Upper lobe of left lung (tissue), 6 donors: Measurements from ENCODE around the gene SLC10A2. TPM values are rescaled to one million over a fixed set of nuclear protein-coding genes. Genes with fewer than 3 reads are reported as not detected.

Experiments
- ATAC-seq, 2 donors: fragments of 200-7000 bp; cut with Tn5 transposase; one replicate each; pipeline ENCODE4 v1.9.1; 2022; ENCODE audit warnings: mild to moderate bottlenecking in 2 of 2, moderate library complexity in 2 of 2; ENCODE audit not compliant: low FRiP score in 2 of 2
- DNase-seq, 2 donors: peaks; one replicate each; pipeline ENCODE4 v3.0.0-alpha.2; 2019 to 2020
- H3K27ac ChIP-seq, 4 donors: fragments of 200-600 bp; sonication (generic); one replicate each; pipeline ENCODE4 v1.5.1; 2016 to 2019
- H3K27me3 ChIP-seq, 4 donors: fragments of 200-600 bp; sonication (generic); one replicate each; pipeline ENCODE4 v1.5.1; 2017 to 2019
- H3K36me3 ChIP-seq, 4 donors: fragments of 200-600 bp; sonication (generic); one replicate each; pipeline ENCODE4 v1.5.1; 2016 to 2019
- H3K4me1 ChIP-seq, 4 donors: fragments of 200-600 bp; sonication (generic); one replicate each; pipeline ENCODE4 v1.5.1; 2018 to 2019
- H3K4me3 ChIP-seq, 4 donors: fragments of 200-600 bp; sonication (generic); one replicate each; pipeline ENCODE4 v1.5.1; 2017 to 2019; ENCODE audit warnings: mild to moderate bottlenecking in 2 of 4, moderate library complexity in 1 of 4
- H3K9me3 ChIP-seq, 4 donors: fragments of 200-600 bp; sonication (generic); one replicate each; pipeline ENCODE4 v1.5.1; 2018 to 2019
- EP300 ChIP-seq, 4 donors: sonication (generic); formaldehyde crosslinking; IDR thresholded peaks; one replicate each; pipeline ENCODE4 v1.5.1; 2017; ENCODE audit warnings: antibody characterized with exemption in 4 of 4, control low read depth in 2 of 4
- POLR2A ChIP-seq, 4 donors: fragments of 450-650 bp; IDR thresholded peaks; one replicate each; pipeline ENCODE4 v1.5.1; 2016 to 2017; ENCODE audit warnings: antibody characterized with exemption in 4 of 4, mild to moderate bottlenecking in 2 of 4
- POLR2AphosphoS5 ChIP-seq, 2 donors: sonication (generic); formaldehyde crosslinking; IDR thresholded peaks; one replicate each; pipeline ENCODE4 v1.5.1; 2017; ENCODE audit warnings: antibody characterized with exemption in 2 of 2
- WGBS, 2 donors: methylation state at CpG; one replicate each; pipeline ENCODE4 v1.1.5; 2017 to 2018; 5-methylcytosine and 5-hydroxymethylcytosine counted together
- total RNA-seq, 6 donors: library from RNA; depleted of rRNA in 4 of 6; stranded (reverse); fragments of >200 nt in 4 of 6; gene quantifications; one replicate each; pipeline versions ENCODE4 v1.1.0 to v1.2.1, GENCODE V29; 2016 to 2021
- TF ChIP-seq, protein P1 (sequence below), 6 experiments: fragments of 450-650 bp in 4 of 6; fragments of 200-600 bp in 2 of 6; sonication (generic) in 2 of 6; IDR thresholded peaks; one replicate each; pipeline ENCODE4 v1.5.1; 2016 to 2019; ENCODE audit warnings: antibody characterized with exemption in 6 of 6
- donor health status: DM: no; HTN: no; CAD: no; lungs with moderate emphysema.
- donor health status: DM: no; HTN: yes; CAD: no; lungs with severe emphysema.

Gene SLC10A2
- total RNA-seq, 6 donors from 2014 or later: not detected

DNA sequence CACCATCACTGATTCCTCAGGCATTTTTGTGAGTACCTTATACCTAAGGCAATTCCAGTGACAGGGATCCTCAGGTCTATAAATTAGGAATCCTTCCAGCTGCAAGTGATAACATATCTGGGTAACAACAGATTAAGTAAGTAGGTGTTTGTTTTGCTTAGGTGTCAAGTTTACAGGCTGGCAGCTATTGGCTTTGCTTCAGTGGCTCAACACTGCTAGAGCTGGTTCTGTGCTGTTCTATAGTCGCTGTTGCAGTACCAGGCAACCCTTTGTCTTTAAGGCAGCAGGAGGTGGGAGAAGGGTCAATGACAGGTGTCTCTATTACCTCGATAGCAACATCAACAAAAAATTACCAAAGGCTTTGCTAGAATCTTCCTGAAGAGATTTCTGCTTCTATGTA is 27.0 kb downstream of the SLC10A2 start:
- Histone ChIP-seq H3K36me3 (no peaks in the 10 kb centered on the region), H3K9me3 (no peaks in the 10 kb centered on the region), H3K27me3 (no peaks in the 10 kb centered on the region), H3K4me1 (no peaks in the 10 kb centered on the region), H3K27ac (no peak overlapping the region), H3K4me3 (no peak overlapping the region)
- ATAC-seq: no peak
- TF ChIP-seq, protein P1, sequence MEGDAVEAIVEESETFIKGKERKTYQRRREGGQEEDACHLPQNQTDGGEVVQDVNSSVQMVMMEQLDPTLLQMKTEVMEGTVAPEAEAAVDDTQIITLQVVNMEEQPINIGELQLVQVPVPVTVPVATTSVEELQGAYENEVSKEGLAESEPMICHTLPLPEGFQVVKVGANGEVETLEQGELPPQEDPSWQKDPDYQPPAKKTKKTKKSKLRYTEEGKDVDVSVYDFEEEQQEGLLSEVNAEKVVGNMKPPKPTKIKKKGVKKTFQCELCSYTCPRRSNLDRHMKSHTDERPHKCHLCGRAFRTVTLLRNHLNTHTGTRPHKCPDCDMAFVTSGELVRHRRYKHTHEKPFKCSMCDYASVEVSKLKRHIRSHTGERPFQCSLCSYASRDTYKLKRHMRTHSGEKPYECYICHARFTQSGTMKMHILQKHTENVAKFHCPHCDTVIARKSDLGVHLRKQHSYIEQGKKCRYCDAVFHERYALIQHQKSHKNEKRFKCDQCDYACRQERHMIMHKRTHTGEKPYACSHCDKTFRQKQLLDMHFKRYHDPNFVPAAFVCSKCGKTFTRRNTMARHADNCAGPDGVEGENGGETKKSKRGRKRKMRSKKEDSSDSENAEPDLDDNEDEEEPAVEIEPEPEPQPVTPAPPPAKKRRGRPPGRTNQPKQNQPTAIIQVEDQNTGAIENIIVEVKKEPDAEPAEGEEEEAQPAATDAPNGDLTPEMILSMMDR (IDR thresholded peaks at IDR 0.05): no peak
- no peak for TF ChIP-seq POLR2AphosphoS5 (IDR thresholded peaks at IDR 0.05)
- TF ChIP-seq POLR2A (IDR thresholded peaks at IDR 0.05): no peak
- no peak for TF ChIP-seq EP300 (IDR thresholded peaks at IDR 0.05)
- 28 to 69% methylated on average over 2 of the region's 2 CpGs for WGBS, 2 donors
- DNase-seq: no peak

DNA sequence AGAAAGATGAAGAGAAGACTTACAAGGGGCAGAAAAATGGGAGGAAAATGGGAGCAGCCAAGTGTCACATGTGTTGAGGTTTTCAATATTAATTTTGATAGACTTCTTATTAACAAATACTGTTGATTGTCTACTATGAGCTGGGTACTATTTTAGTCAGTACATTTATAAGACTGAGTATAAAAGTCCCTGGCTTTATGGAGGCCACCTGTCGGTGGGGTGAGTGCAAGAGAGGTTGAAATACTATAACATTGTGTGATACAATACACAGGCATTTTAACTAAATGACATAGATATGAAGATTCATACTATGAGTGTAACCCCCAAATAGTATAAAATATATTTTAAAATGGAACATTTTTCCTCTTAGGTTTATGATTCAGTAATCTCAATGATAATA is 29.9 kb downstream of the SLC10A2 start:
- 90% methylated on average over 1 of the region's 1 CpG for WGBS, 2 donors
- Histone ChIP-seq H3K36me3 (no peaks in the 10 kb centered on the region), H3K27me3 (no peaks in the 10 kb centered on the region), H3K27ac (no peak overlapping the region), H3K9me3 (no peaks in the 10 kb centered on the region), H3K4me1 (no peaks in the 10 kb centered on the region), H3K4me3 (no peak overlapping the region)
- DNase-seq (no peak), ATAC-seq (no peak)
- TF ChIP-seq, protein P1 (IDR thresholded peaks at IDR 0.05): no peak
- no peak for TF ChIP-seq POLR2AphosphoS5 (IDR thresholded peaks at IDR 0.05)
- TF ChIP-seq EP300 (IDR thresholded peaks at IDR 0.05): no peak
- TF ChIP-seq POLR2A (IDR thresholded peaks at IDR 0.05): no peak

DNA sequence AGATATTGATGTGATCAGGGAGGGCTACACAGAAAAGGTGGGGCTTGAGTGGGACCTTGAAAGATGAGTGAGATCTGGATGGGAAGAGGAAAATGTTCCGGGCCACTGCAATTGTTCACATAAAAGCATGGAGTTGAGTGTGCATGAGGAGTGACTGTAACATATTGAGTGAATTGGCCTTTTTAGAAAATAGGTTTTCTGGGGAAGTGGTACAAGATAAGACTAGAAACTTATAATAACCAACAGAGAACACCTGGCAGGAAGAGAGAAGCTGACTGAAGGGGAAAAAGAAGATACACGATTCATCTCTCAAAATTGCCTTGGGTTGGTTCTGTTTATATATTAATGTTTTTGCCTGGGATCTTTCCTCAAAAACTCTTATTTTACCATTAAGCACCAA is 32.2 kb downstream of the SLC10A2 start:
- H3K27me3 ChIP-seq: no peaks in the 10 kb centered on the region
- ATAC-seq (no peak), DNase-seq (no peak)
- H3K9me3 ChIP-seq: no peaks in the 10 kb centered on the region
- H3K27ac ChIP-seq: no peak overlapping the region
- WGBS, 2 donors: 50 to 60% methylated on average over 2 of the region's 2 CpGs
- H3K36me3 ChIP-seq: no peaks in the 10 kb centered on the region
- no peak overlapping the region for H3K4me3 ChIP-seq
- H3K4me1 ChIP-seq: no peaks in the 10 kb centered on the region
- TF ChIP-seq, protein P1 (IDR thresholded peaks at IDR 0.05): no peak
- no peak for TF ChIP-seq POLR2A (IDR thresholded peaks at IDR 0.05)
- no peak for TF ChIP-seq POLR2AphosphoS5 (IDR thresholded peaks at IDR 0.05)
- no peak for TF ChIP-seq EP300 (IDR thresholded peaks at IDR 0.05)

DNA sequence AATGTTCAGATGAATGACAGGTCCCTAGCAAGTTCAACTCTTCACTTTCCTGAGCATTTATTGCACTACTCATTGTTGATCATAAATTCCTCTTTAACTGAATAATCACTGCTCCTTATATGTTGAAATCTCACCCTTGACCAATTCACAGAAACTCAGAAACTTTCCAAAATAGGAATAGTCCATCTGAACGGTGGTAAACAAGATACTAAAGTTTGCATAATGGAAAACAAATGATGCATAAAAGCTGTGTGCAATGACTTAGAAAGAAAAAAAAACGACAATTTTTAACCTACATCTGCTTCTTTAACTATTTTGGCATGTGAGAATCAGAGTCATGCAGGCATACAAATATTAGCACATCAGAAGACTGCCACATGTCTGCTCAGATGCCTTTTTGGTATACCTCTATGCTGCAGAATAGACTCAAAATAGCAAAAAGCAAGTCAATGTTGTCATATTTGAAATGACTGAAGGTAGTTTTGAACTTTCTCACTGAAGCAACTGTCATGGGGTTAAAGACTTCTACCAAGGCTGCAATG is 34.8 kb downstream of the SLC10A2 start:
- no peaks in the 10 kb centered on the region for H3K36me3 ChIP-seq
- no peak overlapping the region for H3K4me3 ChIP-seq
- 39 to 45% methylated on average over 2 of the region's 2 CpGs for WGBS, 2 donors
- H3K27me3 ChIP-seq: no peaks in the 10 kb centered on the region
- ATAC-seq (no peak), DNase-seq (no peak)
- TF ChIP-seq EP300 (IDR thresholded peaks at IDR 0.05) (no peak), POLR2AphosphoS5 (IDR thresholded peaks at IDR 0.05) (no peak), POLR2A (IDR thresholded peaks at IDR 0.05) (no peak)
- TF ChIP-seq, protein P1 (IDR thresholded peaks at IDR 0.05): no peak
- H3K27ac ChIP-seq: no peak overlapping the region
- no peaks in the 10 kb centered on the region for H3K4me1 ChIP-seq
- H3K9me3 ChIP-seq: peaks cover 0 to 6% (median under 1%) of the 10 kb centered on the region in 4 donors

DNA sequence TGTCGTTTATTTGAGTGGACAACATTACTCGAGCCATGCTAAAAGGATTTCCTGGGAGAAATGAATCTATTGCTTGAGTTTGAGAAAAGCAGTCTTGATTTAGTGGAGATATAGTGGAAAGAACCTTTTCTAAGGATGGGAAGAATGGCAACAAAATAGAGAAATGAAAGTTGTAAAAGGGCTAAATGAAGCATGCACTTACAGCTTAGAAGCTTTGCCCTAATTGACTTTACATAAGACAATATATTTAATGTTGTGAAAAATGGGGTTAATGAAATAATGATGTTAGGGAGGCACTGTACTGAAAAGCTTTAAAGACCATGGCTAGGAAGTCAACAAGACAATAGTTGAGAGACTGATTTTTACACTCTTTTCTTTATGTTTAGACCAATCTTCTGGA is 35.4 kb downstream of the SLC10A2 start:
- no peak for ATAC-seq
- H3K27ac ChIP-seq: no peak overlapping the region
- no peaks in the 10 kb centered on the region for H3K27me3 ChIP-seq
- H3K4me1 ChIP-seq: no peaks in the 10 kb centered on the region
- no peak for DNase-seq
- WGBS, 2 donors: 82 to 92% methylated on average over 2 of the region's 2 CpGs
- no peak overlapping the region for H3K4me3 ChIP-seq
- TF ChIP-seq POLR2A (IDR thresholded peaks at IDR 0.05) (no peak), EP300 (IDR thresholded peaks at IDR 0.05) (no peak), POLR2AphosphoS5 (IDR thresholded peaks at IDR 0.05) (no peak)
- TF ChIP-seq, protein P1 (IDR thresholded peaks at IDR 0.05): no peak
- H3K9me3 ChIP-seq: peaks cover 0 to 6% (median 2%) of the 10 kb centered on the region in 4 donors
- H3K36me3 ChIP-seq: no peaks in the 10 kb centered on the region
